GM21528 (cell line): ENCODE measurements around the gene SACM1L.
"Not testable (repeated sequence)": the region's sequence is repeated elsewhere in the genome, so short reads cannot be mapped to it uniquely, and the experiment has no call there.

Source experiments
- ATAC-seq: cut with Tn5 transposase; IDR thresholded peaks from one replicate; pipeline ENCODE4 v1.9.1; 2021; ENCODE audit warnings: mild to moderate bottlenecking, moderate library complexity; ENCODE audit not compliant: unreplicated experiment, low FRiP score

SACM1L gene

DNA sequence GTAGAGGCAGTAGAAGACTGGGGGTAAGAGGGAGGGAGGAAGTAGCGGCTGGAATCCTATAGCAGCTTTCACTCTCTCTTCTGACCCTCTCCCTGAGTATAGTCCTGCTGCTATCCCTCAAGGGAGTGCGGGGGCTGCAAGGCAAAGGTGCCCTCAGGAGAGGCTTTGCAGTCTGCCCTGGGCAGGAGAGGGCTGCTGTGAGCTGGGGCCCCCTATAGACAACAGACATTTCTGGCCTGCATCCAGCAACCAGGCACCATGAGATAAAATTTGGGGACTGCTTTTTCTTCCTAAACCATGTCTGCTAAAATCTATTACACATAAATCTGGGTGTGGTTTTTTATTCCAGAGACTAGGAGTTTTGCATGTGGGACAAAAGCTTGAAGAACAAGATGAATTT, 48.0 kb downstream of the SACM1L start:
- no peak for ATAC-seq

DNA sequence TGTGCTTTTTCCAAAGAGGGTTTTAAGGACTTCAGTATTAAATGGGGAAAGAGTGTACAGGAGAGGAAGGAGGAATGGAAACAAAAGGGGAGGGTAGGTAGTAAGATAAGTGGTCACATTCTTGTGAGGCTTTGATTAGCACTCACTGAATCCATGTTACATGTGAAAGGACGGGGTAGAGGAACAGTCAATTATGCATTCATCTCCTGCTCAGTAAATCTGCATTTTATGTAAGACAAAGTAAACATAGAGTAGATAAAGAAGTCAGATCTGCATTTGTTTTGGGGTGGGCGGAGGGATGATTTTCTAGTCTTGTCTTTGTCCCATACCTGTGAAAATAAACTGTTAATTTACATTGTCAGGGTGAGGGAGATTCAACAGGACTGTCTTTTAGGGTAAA, 50.8 kb downstream of the SACM1L start:
- no peak for ATAC-seq

DNA sequence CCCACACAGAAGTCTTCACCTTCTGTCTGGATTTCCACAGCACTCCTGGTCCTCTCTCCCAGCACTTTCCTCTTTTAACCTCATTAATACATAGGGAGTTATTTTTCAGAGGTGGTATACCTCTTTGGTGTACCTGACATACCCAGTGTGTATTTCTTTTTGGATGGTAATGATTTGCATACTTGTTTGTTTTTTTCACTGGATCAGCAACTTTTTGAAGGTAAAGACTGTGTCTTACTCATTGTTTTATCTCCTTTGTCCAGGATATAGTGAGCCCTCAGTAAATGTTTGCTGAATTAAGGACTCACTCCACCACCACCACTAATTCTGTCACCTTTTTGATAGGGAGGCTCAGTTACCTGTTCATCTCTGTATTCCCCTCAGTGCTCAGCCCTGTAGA, 52.1 kb downstream of the SACM1L start:
- ATAC-seq: no peak

DNA sequence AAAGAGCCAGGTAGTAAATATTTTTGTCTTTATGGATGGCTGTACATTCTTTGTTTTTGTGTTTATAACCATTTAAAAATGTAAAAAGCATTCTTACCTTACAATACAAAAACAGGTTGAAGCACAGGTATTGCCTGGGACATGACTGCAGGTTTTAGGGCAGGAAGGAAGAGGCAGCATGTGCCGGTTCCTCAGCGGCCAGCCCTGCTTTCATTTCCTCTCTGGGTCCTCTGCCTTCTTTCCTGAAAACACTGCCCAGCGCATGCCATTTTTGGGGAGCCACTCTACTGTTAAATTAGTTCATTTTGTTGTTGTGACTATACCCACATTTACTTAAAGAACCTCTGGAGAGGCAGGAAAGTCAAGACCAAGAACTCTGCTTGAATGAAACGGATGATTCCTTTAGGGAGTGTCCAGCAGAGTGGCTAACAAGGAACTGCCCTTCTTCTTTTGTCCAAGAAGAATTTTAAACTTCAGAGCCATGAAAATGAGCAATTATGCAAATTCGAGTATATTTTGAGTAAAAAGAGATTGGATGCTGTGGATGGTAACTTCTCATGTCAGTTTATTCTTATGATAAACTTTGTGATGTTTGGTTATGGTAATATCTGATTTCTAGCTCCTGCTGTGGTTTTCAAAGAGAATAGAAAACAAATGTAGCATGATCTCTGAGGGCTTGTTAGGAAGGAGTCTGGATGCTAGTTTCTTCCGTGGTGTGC, 52.7 kb downstream of the SACM1L start:
- ATAC-seq: no peak

DNA sequence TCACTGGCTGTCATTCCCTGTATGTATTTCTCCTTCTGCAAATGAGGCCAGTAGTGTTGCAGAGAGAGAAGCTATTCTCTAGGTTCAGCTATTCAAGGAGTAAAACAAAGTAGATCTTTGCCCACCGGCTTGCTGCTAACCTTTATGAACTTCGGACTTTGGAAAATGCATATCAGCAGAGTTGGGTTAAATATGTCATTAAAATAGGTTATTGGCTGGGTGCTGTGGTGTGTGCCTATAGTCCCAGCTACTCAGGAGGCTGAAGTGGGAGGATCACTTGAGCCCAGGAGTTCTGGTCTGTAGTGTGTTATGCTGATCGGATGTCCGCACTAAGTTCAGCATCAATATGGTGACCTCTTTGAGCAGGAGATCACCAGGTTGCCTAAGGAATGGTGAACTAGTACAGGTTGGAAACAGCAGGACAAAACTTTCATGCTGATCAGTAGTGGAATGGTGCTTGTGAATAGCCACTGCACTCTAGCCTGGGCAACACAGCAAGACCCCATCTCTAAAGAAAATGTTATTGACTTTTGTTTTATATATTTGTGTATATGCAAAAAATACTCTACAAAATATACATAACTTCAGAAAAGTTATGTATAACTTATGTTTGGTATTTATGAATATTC, 53.4 kb downstream of the SACM1L start:
- no peak for ATAC-seq

DNA sequence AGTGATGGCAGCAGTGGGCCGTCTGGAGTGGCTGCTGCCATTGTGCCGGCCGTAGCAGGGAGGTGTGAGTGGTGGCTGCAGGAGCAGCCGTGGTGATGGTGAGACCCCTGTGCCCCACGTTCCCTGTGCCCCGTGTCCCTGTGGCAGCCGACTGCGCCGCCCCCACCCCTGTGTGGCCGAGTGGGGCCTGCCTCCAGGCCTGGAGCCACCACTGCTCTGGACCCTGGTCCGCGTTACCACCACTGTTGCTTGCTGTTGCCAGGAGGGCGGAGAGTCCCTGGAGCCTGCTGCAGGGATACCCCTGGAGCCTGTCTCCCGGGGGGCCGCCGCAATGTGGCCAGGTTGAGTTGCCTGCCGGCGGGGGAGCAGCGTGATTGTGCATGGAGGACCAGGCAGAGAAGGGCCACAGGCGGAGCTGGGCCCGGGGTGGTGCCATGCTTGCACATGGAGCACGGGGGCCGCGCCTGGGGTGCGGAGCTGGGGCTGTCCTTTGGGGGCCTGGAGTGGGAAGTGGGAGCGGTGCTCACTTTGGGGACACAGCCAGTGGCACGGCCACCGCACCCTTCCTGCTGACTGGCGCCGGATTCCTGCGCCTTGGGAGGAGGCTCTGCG, 57.1 kb downstream of the SACM1L start:
- no peak for ATAC-seq

DNA sequence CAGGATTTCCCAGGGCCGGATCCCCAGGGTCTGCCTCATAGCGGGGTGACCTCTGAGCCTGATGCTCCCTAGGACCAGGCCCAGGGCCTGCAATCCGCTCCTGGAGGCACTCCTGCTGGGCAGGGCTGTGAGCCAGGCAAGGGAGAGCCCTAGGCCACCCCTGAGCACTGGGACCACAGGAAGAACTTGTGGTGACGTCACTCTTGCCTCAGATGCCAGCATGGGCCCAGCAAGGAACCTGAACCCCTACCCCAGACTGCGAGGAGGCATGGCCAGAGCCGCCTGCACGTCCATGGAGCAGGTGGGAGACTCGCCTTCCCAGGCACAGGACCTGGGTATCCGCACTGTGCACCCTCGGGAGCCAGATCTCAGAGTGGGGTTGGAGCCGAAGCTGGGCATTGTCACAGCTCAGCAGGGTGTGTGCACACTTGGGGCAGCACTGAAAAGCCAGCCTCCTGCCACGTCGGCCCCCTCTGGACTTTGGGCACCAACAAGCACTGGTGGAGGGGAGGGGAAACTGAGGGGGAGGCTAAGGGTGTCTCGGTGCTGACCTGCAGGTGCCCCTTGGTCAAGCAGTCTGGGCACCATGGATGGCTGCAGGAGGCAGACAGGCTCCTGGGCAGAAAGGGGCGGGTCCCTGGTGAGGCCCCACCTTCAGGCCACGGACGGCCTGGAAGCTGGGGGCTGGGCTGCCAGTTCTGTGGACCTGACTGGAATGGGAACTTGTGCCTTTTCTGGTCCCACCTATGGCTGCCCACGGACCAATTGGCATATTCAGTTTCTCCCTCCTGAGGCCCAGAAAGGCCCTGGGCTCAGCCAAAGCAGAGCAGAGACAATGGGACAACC, 57.8 kb downstream of the SACM1L start:
- no peak for ATAC-seq

DNA sequence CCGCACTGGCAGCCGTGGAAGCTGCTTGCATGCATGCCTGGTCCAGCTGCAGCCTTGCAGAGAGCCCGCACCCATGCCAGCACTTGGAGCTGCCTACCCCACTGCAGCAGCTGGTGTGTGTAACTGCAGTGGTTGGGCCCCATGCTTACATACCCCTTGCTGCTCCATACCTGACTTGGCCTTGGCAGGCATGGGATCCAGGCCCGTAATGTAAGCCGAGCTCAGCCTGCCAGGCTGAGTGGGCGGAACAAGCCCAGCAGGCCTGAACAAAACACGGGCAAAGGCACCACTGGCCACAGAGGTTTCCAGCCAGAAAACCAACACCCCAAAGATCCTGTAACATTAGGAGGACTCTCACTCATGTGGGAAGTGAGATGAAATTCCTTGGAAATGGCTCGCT, 58.9 kb downstream of the SACM1L start:
- ATAC-seq: no peak

DNA sequence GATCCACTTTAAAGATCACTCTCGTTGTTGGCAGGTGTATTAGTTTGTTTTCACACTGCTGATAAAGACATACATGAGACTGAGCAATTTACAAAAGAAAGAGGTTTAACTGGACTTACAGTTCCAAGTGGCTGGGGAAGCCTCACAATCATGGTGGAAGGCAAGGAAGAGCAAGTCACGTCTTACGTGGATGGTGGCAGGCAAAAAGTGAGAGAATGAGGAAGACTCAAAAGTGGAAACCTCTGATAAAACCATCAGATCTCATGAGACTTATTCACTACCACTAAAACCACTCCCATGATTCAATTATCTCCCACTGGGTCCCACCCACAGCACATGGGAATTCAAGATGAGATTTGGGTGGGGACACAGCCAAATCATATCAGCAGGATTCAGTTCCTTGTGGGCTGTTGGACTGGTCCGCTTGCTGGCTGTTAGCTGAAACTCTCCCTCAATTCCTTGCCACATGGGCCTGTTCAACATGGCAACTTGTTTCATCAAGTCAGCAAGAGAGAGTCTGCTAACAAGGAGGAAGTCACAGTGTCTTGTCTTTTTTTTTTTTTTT, 59.9 kb downstream of the SACM1L start:
- ATAC-seq: not testable (repeated sequence)

DNA sequence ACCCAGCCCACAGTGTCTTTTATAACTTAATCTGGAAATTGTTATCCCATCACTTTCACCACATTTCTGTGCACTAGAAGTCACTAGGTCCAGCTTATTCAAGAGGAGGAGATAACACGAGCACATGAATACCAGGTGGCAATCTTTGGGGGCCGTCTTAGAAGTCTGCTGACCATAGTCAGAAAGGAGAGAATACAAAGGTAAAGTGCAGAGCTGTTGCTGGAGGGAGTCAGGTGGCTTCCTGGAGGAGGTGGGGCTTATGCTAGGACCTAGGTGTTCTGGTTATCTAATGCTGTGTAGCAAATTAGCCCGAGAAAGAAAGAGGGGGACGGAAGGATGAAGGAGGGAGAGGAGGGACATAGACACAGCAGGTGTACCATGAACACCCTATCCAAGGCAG, 60.7 kb downstream of the SACM1L start:
- no peak for ATAC-seq

DNA sequence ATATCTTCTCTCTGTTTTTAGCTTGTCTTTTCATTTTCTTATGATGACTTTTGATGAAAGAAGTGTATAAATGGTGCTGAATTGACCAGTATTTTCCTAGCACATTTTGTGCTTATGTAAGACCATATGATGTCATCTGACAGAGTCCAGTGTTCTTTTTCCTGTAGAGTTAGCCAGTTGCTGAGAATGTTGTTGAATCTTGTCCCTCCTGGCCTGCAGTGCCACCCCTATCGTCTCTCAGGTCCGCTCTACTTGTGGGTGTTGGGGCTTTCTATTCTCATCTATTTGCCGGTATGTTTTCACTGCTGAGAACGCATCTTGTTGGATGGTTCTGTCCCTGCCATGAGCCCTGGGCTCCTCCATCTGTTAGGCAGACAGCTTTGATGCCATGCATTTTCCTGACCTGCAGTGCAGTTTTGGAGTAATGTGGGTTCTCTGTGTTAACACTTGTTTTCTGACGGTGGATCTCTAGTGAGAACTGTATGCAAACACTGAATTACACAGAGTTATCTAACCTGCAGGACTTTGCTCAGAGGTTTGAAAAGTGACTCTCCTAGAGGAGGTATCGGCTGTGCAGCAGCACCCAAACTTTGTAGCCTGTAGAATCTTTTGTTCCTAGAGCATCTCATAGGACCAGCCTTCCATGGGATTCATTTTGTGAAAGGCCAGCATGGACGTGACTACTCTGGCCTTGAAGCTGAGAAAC, 62.5 kb downstream of the SACM1L start:
- ATAC-seq: no peak

DNA sequence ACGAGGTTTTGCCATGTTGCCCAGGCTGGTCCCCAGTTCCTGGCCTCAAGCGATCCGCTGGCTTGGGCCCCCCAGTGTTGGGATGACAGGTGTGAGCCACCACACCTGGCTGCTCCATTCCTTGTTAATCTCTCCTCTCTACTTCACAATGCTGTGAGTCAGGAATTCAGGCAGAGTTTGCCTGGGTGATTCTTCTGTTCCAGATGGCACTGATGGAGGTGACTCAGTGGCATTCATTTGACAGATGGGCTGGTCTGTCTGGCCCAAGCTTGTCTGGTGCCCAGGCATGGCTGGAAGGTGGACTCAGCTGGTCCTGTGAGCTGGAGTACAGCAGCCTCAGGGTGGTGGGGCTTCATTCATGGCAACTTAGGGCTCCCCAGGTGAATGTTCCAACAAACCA, 63.9 kb downstream of the SACM1L start:
- ATAC-seq: no peak

DNA sequence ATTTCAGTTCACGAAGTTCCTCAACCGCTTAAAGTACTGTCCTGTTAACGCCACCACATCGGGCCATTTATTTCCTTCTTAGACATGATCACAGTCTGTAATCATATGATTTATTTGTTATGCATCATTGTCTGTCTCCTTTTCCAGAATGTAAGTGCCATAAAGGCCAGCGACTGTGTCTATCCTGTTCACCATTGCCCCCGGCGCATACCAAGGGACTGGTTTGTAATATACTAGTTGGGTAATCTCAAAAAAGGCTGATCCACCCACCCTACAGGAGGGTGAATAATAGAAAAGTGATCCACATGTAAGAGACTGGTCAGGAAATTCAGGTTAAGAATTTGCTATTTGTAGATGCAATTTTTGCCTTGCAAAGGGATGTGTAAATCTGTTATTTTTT, 65.3 kb downstream of the SACM1L start:
- ATAC-seq: no peak

DNA sequence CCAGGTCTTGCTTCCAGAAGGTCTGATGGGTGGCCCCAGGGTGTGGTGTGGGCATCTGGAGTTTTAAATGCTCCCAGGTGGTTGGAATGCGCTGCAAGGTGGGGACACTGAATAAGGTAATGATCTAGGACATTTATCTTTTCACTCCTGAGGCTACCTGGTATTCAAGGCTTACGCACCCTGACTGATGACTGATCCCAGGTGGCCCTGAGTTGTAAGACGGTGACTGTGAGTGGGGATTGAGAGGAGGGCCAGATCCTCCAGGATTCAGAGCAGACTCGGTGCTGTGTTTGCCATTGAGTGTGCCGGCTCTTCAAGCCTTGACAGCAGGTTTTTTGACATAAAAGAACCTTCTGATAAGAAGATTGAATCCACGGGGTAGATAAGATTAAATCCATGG, 66.9 kb downstream of the SACM1L start:
- ATAC-seq: no peak

DNA sequence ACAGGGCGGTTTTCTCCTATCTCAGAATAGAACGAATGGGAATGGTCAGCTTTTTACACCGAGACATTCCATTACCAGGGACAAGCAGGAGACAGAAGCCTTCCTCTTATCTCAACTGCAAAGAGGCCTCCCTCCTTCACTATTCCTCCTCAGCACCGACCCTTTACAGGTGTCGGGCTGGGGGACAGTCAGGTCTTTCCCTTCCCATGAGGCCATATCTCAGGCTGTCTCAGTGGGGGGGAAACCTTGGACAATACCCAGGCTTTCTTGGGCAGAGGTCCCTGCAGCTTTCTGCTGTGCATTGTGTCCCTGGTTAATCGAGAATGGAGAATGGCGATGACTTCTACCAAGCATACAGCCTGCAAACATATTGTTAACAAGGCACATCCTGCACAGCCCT, 67.9 kb downstream of the SACM1L start:
- not testable (repeated sequence) for ATAC-seq

DNA sequence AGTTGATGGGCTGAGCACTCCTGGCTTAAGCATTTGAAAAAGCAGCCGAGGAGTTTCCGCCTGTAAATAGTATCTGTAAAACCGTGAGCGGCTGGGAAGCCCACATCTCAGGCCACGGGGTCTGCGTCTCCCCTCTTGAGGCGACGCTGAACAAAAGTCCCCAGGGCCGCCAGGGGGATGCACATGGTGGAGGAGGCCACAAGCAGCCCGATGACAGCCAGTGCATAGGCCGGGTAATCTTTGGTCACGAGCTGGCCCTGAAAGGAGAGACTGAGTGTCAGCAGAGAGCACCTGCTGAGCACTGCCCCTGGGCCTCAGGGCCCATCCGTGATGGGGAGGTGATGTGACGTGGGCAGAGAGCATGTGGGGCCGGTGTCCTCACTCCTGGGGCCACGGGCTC, 69.7 kb downstream of the SACM1L start:
- no peak for ATAC-seq

DNA sequence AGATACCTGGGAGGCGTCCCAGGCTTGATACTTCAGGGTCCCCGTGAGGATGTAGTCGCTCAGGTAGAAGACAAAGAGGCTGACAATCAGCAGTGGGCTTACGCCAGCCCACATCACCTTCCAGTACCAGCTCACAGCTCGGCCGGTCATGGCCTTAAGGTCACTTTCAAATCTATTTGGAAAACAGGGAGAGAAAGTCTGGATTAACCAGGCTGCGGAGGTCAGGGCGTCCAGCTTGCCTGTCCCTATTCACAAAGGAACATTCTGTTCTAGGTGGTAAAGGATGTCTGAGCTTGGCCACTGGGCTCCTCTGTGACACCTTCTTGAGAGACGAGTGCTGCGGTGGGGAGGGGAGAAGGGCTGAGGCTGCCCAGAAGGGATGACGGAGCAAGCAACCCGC, 70.7 kb downstream of the SACM1L start:
- ATAC-seq: no peak

DNA sequence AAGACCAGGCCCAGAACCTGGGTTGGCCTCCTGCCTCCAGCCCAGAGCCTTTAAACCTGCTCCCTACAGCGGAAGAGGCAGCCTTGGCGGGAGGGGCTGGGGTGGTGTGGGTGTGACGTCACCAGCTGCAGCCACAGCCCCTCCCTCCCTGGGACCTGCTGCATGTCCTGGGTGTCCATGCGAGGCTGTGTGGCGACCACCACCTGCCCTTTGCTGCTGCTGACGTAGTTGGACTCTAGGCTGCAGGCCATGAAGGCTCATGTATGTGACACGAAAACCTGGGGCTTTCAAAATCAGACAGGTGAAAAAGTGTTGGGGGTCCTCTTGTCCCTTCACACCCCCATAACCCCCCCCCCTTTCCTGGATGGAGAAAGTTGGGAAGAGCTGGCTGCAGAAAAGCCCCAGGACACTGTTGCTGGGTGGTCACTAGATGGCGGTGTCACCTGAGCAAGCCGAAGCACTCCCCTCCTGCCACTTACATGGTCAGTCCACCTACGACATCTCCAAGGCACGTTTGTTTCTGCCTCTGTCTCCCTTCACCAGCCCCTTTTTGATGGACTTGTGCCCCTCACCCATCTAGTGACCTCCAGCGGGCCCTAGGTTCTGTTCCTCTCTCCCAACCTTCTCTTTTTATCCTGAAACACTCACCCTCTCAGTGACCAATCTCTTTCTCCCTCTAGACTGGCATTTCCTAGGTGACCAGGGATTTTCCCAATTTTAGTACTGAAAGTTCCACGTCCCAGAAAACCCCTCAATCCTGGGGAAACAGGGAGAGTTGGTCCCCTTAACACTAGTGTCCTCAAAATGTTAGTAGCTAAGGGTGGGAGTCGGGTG, 71.9 kb downstream of the SACM1L start:
- ATAC-seq: no peak

DNA sequence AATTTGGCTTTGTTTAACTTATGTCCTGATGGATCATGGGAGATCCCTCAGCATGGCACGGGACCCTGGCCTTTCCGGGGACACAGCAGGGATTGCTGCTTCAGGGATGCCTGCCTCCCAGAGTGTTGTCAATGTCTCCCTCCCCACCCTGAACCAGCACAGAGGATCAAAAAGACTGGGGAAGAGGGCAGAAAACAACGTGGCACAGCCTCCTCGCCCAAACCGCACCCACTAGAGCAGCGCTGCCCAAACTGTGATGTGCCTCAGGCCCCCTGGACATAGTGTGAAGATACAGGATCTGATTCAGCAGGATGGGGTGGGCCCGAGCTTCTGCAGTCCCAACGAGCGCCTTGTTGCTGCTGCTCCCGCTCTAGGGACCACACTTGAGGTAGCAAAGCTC, 72.6 kb downstream of the SACM1L start:
- ATAC-seq: no peak
